ENCODE data around the gene PIK3R1. TPM values are rescaled to one million over a fixed set of nuclear protein-coding genes. Genes with fewer than 3 reads are reported as not detected.

PIK3R1 gene
- total RNA-seq, 2 experiments from 2014 or later = 75.6 to 97.0 TPM

GRCh38 chr5:68303754-68304420 is 88.3 kb downstream of the PIK3R1 start:
- ChIA-PET CTCF (interaction anchor here (0.5 to 1.5 kb wide), 5 partner anchors 8 to 578 kb away, joined by 3 to 4 read pairs (median 3); no protein-coding TSS in a partner anchor), POLR2A (no interaction called here)
- no peak overlapping the region for H3K4me3 Mint-ChIP-seq
- H3K4me1 Mint-ChIP-seq = peaks cover 15% of the 10 kb centered on the region
- no peaks in the 10 kb centered on the region for H3K9me3 Mint-ChIP-seq
- H3K36me3 Mint-ChIP-seq (ENCODE audit: low read depth) = peaks cover 24% of the 10 kb centered on the region
- H3K27ac Mint-ChIP-seq = no peak overlapping the region
- H3K27me3 Mint-ChIP-seq = peaks cover 4% of the 10 kb centered on the region
- no peak for DNase-seq

- peaks cover 17% of the 10 kb centered on the region for H3K36me3 Mint-ChIP-seq (ENCODE audit: low read depth)
- H3K9me3 Mint-ChIP-seq = no peaks in the 10 kb centered on the region
- no peak overlapping the region for H3K4me3 Mint-ChIP-seq
- H3K27me3 Mint-ChIP-seq = peaks cover 4% of the 10 kb centered on the region
- no peak for DNase-seq
- ChIA-PET POLR2A (no interaction called here), CTCF (interaction anchor here (1.4 kb wide), 1 partner anchor 18 kb away, joined by 3 read pairs; no protein-coding TSS in a partner anchor)
- no peak overlapping the region for H3K27ac Mint-ChIP-seq
- H3K4me1 Mint-ChIP-seq = peaks cover 15% of the 10 kb centered on the region
Observed at GRCh38 chr5:68304421-68305052, 89.0 kb downstream of the PIK3R1 start.

- ChIA-PET POLR2A (no interaction called here), CTCF (interaction anchor here (1.4 kb wide), 1 partner anchor 19 kb away, joined by 3 read pairs; no protein-coding TSS in a partner anchor)
- DNase-seq = no peak
- peaks cover 10% of the 10 kb centered on the region for H3K36me3 Mint-ChIP-seq (ENCODE audit: low read depth)
- H3K4me1 Mint-ChIP-seq = peaks cover 12% of the 10 kb centered on the region
- H3K27me3 Mint-ChIP-seq = peaks cover 4% of the 10 kb centered on the region
- H3K9me3 Mint-ChIP-seq = no peaks in the 10 kb centered on the region
- no peak overlapping the region for H3K4me3 Mint-ChIP-seq
- no peak overlapping the region for H3K27ac Mint-ChIP-seq
Observed at GRCh38 chr5:68305223-68305870, 89.8 kb downstream of the PIK3R1 start.

GRCh38 chr5:68306361-68307014 is 90.9 kb downstream of the PIK3R1 start:
- DNase-seq = no peak
- no peak overlapping the region for H3K27ac Mint-ChIP-seq
- CTCF ChIA-PET = no interaction called here

GRCh38 chr5:68313336-68313735 is 97.8 kb downstream of the PIK3R1 start:
- no peaks in the 10 kb centered on the region for H3K9me3 Mint-ChIP-seq
- POLR2A ChIA-PET = no interaction called here
- no peak overlapping the region for H3K27ac Mint-ChIP-seq

More at GRCh38 chr5:68306361-68307014, 90.9 kb downstream of the PIK3R1 start:
- H3K4me1 Mint-ChIP-seq = peaks cover 8% of the 10 kb centered on the region
- H3K36me3 Mint-ChIP-seq (ENCODE audit: low read depth) = peaks cover 7% of the 10 kb centered on the region
- POLR2A ChIA-PET = no interaction called here
- peaks cover 4% of the 10 kb centered on the region for H3K27me3 Mint-ChIP-seq
- H3K4me3 Mint-ChIP-seq = no peak overlapping the region
- H3K9me3 Mint-ChIP-seq = no peaks in the 10 kb centered on the region

GRCh38 chr5:68314465-68314864 is 98.9 kb downstream of the PIK3R1 start:
- no peak overlapping the region for H3K27ac Mint-ChIP-seq
- DNase-seq = no peak
- H3K4me1 Mint-ChIP-seq = peaks cover 11% of the 10 kb centered on the region
- no peak overlapping the region for H3K4me3 Mint-ChIP-seq
- ChIA-PET POLR2A (no interaction called here), CTCF (no interaction called here)
- H3K36me3 Mint-ChIP-seq (ENCODE audit: low read depth) = no peaks in the 10 kb centered on the region
- H3K27me3 Mint-ChIP-seq = peaks cover 2% of the 10 kb centered on the region
- H3K9me3 Mint-ChIP-seq = no peaks in the 10 kb centered on the region

More at GRCh38 chr5:68313336-68313735, 97.8 kb downstream of the PIK3R1 start:
- no peaks in the 10 kb centered on the region for H3K36me3 Mint-ChIP-seq (ENCODE audit: low read depth)
- CTCF ChIA-PET = interaction anchor here (1.1 kb wide), 1 partner anchor 16 kb away, joined by 3 read pairs; no protein-coding TSS in a partner anchor
- H3K27me3 Mint-ChIP-seq = peaks cover under 1% of the 10 kb centered on the region
- DNase-seq = no peak
- H3K4me3 Mint-ChIP-seq = no peak overlapping the region
- H3K4me1 Mint-ChIP-seq = peaks cover 11% of the 10 kb centered on the region

GRCh38 chr5:68315679-68316271 is 100.2 kb downstream of the PIK3R1 start:
- Mint-ChIP-seq H3K27me3 (peaks cover 7% of the 10 kb centered on the region), H3K4me3 (no peak overlapping the region), H3K27ac (no peak overlapping the region), H3K4me1 (peaks cover 11% of the 10 kb centered on the region), H3K9me3 (no peaks in the 10 kb centered on the region), H3K36me3 (ENCODE audit: low read depth) (no peaks in the 10 kb centered on the region)
- ChIA-PET POLR2A (no interaction called here), CTCF (interaction anchor here (0.9 to 1.4 kb wide), 2 partner anchors 23 to 686 kb away, joined by 3 read pairs; no protein-coding TSS in a partner anchor)
- peak; percentile 10 for DNase-seq

GRCh38 chr5:68316469-68316868 is 100.9 kb downstream of the PIK3R1 start:
- POLR2A ChIA-PET = no interaction called here
- H3K9me3 Mint-ChIP-seq = no peaks in the 10 kb centered on the region
- H3K36me3 Mint-ChIP-seq (ENCODE audit: low read depth) = no peaks in the 10 kb centered on the region
- no peak overlapping the region for H3K27ac Mint-ChIP-seq
- DNase-seq = no peak
- H3K27me3 Mint-ChIP-seq = peaks cover 7% of the 10 kb centered on the region
- H3K4me1 Mint-ChIP-seq = peaks cover 11% of the 10 kb centered on the region
- H3K4me3 Mint-ChIP-seq = no peak overlapping the region
- CTCF ChIA-PET = interaction anchor here (0.9 to 1.4 kb wide), 2 partner anchors 22 to 685 kb away, joined by 3 read pairs; no protein-coding TSS in a partner anchor

- no peak overlapping the region for H3K4me3 Mint-ChIP-seq
- CTCF ChIA-PET = interaction anchor here (1.2 to 1.4 kb wide), 4 partner anchors 14 to 145 kb away, joined by 3 read pairs; no protein-coding TSS in a partner anchor
Observed at GRCh38 chr5:68317646-68318045, 102.1 kb downstream of the PIK3R1 start.

GRCh38 chr5:68318955-68319705 is 103.6 kb downstream of the PIK3R1 start:
- peaks cover 7% of the 10 kb centered on the region for H3K27me3 Mint-ChIP-seq
- no peaks in the 10 kb centered on the region for H3K9me3 Mint-ChIP-seq
- H3K4me1 Mint-ChIP-seq = peaks cover 11% of the 10 kb centered on the region
- ChIA-PET CTCF (interaction anchor here (0.8 to 1.4 kb wide), 5 partner anchors 19 to 144 kb away, joined by 3 read pairs; no protein-coding TSS in a partner anchor), POLR2A (no interaction called here)
- H3K27ac Mint-ChIP-seq = no peak overlapping the region
- no peak for DNase-seq
- H3K36me3 Mint-ChIP-seq (ENCODE audit: low read depth) = no peaks in the 10 kb centered on the region
- H3K4me3 Mint-ChIP-seq = no peak overlapping the region

More at GRCh38 chr5:68317646-68318045, 102.1 kb downstream of the PIK3R1 start:
- DNase-seq = no peak
- Mint-ChIP-seq H3K4me1 (peaks cover 11% of the 10 kb centered on the region), H3K36me3 (ENCODE audit: low read depth) (no peaks in the 10 kb centered on the region), H3K27me3 (peaks cover 7% of the 10 kb centered on the region), H3K27ac (no peak overlapping the region), H3K9me3 (no peaks in the 10 kb centered on the region)
- POLR2A ChIA-PET = no interaction called here

GRCh38 chr5:68319706-68320412 is 104.3 kb downstream of the PIK3R1 start:
- peaks cover 11% of the 10 kb centered on the region for H3K4me1 Mint-ChIP-seq
- H3K36me3 Mint-ChIP-seq (ENCODE audit: low read depth) = no peaks in the 10 kb centered on the region
- peaks cover 2% of the 10 kb centered on the region for H3K9me3 Mint-ChIP-seq
- H3K27ac Mint-ChIP-seq = no peak overlapping the region
- POLR2A ChIA-PET = no interaction called here
- H3K4me3 Mint-ChIP-seq = no peak overlapping the region
- CTCF ChIA-PET = interaction anchor here (0.9 to 1.9 kb wide), 3 partner anchors 12 to 32 kb away, joined by 3 to 7 read pairs (median 3); no protein-coding TSS in a partner anchor
- peaks cover 7% of the 10 kb centered on the region for H3K27me3 Mint-ChIP-seq
- DNase-seq = no peak
